Urothelium cell line (cell line): ENCODE data around the gene FBXL19.
A peak's percentile ranks its signal among the peaks of the same experiment; 100 is the strongest.

Experiments used
- DNase-seq: peaks from one replicate; pipeline ENCODE4 v3.0.0; 2011; ENCODE audit warnings: low spot score, mixed read lengths
- FAIRE-seq: peaks from 2 replicates; lab custom pipeline; 2011; peaks lifted over from hg19 to GRCh38; lab: Jason Lieb, UNC

Gene FBXL19

DNA sequence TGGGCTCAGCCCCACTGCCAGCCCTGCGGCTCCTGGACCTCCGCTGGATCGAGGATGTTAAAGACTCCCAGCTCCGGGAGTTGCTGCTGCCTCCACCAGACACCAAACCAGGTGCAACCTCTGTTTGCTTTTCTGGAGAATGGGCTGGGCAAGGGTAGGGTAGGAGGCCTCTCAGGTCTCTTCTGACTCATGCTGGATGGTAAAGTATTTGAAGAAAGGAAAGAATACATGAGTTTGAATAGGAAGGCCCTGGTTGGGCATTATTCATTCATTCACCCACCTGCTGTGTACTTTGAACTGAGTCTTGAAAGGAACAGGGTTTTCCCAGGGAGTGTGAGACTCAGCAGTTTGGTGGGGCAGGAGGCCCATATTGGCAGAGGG is 19.0 kb downstream of the FBXL19 start:
- FAIRE-seq = no peak
- no peak for DNase-seq

DNA sequence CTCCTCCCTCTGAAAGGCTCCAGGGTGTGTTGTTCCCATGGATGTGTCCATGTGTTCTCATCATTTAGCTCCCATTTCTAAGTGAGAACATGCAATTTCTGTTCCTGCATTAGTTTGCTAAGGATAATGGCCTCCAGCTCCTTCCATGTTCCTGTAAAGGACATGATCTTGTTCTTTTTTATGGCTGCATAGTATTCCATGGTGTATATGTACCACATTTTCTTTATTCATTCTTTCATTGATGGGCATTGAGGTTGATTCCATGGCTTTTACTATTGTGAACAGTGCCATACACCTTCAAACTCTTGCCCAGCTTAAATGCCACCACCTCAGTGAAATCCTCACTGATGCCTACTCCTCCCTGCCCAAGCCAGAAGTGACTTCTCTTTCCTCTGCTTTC is 21.0 kb downstream of the FBXL19 start:
- DNase-seq (no peak), FAIRE-seq (no peak)

DNA sequence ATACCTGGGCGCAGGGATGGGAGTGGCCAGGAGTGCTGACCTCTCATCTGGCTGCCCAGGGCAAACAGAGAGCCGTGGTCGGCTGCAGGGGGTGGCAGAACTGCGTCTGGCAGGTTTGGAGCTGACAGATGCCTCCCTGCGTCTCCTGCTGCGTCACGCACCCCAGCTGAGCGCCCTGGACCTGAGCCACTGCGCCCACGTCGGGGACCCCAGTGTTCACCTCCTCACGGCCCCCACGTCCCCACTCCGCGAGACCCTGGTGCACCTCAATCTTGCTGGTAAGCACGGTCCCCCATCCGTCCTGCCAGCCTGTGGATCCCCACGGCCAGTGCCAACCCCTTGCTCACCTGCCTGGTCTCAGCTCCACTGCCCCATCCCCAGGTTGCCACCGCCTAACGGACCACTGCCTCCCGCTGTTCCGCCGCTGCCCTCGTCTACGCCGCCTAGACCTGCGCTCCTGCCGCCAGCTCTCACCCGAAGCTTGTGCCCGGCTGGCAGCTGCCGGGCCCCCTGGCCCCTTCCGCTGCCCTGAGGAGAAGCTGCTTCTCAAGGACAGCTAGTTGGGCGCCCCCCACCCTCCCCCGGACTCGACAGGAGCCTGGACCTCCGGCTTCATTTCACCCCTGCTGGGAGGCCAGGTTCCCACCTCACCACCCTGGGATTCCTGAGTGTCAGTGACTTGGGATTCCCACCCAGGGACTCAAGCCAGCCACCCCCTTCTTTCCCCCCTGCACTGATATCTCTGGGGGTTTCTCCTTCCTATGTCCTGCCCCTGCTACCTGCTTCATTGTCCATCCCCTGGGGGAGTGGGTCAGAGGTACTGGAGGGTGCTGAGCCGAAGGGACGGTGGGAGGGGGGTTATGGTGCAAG is 23.5 kb downstream of the FBXL19 start:
- no peak for DNase-seq
- no peak for FAIRE-seq

DNA sequence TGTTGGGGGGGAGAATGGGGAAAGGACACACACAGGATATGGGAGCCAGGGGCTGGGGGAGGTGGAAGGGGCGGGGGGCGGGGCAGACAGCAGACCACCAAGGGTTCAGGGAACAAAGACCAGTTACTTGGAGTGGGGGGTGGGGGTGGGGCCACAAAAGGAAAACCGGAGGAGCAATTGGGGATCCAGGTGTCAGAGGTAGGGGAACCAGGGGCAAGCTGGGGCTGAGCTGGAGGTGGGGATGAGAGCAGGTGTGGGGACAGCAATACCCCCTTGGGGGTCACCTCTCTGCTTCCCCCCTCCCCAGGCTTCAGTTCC is 24.1 kb downstream of the FBXL19 start:
- FAIRE-seq = no peak
- DNase-seq = no peak

DNA sequence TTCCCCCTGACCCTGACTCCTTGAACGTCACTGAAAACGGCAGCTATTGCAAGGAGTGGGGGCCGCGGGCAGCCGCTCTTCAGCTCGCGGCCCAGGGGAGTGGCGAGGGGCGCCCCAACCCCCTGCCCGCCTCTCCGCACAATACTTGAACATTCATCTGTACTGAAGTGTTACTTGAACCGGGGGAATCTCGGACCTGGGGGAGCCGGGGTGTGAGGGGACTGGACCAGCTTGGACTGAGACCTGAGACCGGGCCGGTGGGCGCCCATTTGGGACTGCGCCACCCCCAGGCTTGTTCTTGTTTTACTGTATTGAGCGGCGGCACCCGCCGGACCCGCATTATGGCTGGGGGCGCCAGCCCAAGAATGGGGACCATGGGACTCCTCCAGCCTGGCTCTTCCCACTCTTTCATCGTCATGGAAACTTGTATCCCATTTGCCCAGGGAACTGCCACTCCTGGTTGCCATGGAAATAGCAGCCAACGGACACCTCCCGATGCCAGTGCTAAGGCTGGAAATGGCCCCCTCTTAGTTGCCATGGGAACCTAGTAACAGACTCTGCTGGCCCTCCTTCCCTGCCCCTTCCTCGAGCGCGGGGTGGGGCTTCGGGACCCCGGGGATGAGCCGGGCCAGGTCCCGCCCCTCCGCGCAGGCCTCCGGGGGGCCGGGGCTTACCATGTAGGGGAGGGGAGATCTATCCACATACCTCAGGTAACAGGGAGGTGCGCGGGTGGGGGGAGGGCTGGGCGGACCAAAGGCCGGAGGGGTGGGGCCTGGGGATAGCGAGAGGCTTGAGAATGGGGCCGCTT is 24.7 kb downstream of the FBXL19 start:
- FAIRE-seq (no peak), DNase-seq (peak; percentile 87)

DNA sequence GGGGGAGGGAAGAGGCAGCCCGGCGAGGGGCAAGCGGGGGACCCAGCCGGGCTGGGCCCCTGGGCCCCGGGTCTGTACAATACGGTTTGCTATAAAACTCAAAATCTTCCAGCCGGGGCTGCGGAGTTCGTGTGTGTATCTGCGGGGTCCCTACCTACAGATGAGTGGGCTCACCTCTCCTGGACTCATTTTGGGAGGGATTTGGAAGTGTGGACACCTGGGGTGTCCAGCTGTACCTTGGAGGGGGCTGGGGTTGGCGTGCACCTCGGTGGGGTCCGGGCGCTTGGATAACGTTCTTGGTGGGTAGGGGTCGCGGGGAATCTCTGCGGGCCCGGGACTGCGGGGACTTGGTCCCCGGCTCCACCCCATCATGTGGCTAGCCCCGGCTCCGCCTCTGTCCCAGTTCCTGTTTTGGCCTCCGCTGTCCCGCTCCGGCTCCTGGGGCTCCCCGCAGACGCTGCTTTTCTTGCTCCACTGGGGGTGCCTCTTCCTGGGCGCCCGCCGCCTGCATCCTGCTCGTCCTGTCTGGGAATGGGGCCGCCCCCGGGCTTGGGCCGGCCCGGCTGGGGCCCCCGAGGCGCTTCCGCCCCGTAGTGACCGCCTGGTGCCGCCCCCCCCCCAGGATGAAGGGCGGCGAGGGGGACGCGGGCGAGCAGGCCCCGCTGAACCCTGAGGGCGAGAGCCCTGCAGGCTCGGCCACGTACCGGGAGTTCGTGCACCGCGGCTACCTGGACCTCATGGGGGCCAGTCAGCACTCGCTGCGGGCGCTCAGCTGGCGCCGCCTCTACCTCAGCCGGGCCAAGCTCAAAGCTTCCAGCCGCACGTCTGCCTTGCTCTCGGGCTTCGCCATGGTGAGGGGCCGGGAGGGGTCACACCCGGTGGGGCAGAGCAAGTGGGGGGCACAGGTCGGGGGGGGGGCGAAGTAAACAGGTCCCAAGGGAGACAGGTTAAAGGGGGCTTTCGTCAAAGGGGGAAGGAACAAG is 25.6 kb downstream of the FBXL19 start, which contains the start of gene ORAI3:
TSS of gene ORAI3 (plus strand) at position 402 of the 983 bp plus-strand sequence. CDS start at position 624, 222 bp downstream.
- peak; percentile 56 for DNase-seq
- no peak for FAIRE-seq

DNA sequence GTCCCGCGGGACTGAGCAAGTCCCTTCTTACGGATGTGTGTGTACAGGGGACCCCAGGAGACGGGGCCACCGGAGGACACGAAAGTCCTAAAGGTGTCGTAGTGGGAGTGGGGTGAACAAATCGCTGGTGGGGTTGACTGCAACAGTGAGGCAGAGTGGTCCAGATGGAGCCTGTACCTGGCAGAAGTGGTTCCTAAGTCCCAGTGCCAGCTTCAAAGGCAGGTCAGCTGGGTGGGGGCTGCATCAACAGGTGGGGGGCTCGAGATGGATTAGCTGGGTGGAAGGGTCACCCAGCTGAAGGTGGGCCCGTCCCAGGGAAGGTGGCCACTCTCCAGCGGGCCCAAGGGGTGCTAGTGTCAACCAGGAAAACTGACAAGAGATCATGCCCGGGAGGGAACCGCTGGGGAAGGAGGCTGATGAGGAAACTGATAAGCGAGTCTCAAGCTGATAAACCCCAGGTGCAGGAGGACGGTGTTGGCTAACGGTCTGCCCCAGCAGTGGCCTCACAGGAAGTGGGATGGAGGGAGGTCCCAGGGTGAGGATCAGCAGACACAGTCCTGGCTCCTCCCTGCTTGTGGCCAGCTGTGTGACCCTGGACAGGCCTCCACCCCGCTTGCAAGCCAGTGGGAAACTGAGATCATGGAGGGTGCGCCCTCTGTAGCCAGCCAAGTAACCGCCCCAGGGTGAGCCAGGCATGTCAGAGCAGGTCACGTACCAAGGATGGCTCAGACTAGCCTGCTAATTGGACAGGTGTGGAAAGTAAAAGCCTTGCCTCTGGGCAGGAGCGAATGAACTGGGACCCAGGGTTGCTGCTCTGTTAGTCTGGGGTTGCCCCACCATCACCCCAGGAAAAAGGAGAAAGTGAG is 26.5 kb downstream of the FBXL19 start:
- FAIRE-seq (no peak), DNase-seq (peak; percentile 57)

DNA sequence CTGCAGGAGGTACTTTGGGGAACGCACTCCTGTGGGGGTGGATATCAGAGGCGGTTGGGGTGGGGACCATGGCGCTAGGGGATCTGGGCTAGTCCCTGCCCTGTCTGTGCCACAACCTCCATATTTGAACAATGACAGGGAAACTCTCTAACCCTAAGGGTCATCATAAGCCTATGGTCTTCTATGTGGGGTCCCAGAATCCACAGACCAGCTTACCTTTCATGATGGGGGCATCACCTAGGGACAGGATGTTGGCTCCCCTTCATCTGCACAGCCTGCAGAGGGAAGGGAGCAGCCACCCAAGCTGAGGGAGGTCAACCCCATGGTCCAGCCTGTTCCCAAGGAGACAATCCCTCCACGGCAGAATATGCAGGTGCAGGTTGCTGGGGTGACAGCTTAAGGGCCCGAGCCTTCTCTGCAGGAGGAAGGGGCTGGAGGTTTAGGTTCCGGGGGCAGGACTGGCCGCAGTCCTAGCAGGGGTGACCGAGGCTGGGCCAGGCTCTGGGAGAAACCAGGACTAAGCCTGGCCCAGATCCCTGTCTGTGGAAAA is 27.2 kb downstream of the FBXL19 start:
- no peak for DNase-seq
- FAIRE-seq = no peak

DNA sequence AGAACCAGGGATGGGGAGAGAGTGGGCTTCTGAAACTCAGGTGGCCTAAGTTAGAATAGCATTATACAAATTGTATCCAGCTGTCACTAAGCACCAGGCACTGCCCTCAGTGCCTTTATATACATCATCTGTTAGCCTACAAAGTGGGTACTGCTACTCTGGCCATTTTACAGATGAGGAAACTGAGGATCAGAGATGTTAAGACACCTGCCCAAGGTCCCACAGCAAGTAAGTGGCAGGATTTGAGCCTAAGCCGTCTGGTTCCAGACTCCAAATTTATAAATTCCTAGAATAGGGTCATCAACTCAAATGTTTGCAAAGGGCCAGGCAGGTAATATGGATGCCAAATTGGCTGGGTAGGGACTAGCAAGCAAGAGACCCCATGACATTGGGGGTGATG is 27.8 kb downstream of the FBXL19 start:
- no peak for FAIRE-seq
- no peak for DNase-seq

DNA sequence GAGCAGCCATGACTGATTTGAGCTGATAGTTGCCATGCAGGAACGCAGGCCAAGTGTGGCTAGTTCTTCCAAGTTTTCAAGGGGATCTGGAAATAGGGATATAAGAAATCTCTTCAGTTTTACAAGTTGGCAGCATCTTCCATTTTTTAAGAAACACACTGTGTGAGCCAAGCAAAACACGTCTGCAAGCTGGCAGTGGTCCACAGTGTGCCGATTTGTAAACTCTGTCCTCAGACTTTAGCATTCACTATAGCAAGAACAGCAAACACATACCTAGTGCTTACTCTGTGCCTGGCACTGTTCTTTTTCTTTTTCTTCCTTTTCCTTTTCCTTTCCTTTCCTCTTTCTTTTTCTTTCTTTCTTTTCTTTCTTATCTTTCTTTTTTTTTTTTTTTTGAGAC is 28.4 kb downstream of the FBXL19 start:
- FAIRE-seq = no peak
- DNase-seq = no peak

DNA sequence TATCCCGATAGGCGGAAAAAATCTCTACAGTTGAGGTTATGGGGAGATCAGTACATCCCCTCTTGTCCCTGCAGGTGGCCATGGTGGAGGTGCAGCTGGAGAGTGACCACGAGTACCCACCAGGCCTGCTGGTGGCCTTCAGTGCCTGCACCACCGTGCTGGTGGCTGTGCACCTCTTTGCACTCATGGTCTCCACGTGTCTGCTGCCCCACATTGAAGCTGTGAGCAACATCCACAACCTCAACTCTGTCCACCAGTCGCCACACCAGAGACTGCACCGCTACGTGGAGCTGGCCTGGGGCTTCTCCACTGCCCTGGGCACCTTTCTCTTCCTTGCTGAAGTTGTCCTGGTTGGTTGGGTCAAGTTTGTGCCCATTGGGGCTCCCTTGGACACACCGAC is 29.7 kb downstream of the FBXL19 start:
- DNase-seq = no peak
- FAIRE-seq = no peak

DNA sequence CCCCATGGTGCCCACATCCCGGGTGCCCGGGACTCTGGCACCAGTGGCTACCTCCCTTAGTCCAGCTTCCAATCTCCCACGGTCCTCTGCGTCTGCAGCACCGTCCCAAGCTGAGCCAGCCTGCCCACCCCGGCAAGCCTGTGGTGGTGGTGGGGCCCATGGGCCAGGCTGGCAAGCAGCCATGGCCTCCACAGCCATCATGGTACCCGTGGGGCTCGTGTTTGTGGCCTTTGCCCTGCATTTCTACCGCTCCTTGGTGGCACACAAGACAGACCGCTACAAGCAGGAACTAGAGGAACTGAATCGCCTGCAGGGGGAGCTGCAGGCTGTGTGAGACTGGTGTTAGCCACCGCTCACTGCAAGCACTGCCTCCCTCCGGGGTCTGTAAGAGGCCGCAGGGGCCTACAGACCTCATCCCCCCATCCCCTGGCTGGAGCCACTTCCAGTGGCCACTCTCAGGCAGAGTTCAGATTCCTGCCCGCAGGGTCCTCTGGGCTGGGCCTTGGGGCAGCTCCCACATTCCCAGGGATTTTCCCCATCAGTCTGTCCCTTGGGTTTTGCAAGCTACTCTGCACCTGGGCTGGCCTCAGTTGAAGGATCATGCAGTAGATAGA is 30.2 kb downstream of the FBXL19 start:
- no peak for FAIRE-seq
- peak; percentile 44 for DNase-seq

DNA sequence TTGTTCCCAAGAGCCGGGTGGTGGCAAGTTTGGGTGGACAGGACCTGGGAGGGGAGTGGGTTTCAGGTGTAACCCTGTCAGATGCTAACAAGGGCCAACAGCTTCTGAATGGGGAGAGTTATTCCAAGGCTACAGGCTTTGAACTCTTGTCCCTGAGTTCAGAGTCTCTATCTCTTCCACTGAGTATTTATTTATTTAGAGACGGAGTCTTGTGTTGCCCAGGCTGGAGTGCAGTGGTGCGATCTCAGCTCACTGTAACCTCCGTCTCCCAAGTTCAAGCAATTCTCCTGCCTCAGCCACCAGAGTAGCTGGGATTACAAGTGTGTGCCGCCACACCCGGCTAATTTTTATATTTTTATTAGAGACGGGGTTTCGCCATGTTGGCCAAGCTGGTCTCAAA is 31.6 kb downstream of the FBXL19 start:
- DNase-seq (no peak), FAIRE-seq (no peak)

DNA sequence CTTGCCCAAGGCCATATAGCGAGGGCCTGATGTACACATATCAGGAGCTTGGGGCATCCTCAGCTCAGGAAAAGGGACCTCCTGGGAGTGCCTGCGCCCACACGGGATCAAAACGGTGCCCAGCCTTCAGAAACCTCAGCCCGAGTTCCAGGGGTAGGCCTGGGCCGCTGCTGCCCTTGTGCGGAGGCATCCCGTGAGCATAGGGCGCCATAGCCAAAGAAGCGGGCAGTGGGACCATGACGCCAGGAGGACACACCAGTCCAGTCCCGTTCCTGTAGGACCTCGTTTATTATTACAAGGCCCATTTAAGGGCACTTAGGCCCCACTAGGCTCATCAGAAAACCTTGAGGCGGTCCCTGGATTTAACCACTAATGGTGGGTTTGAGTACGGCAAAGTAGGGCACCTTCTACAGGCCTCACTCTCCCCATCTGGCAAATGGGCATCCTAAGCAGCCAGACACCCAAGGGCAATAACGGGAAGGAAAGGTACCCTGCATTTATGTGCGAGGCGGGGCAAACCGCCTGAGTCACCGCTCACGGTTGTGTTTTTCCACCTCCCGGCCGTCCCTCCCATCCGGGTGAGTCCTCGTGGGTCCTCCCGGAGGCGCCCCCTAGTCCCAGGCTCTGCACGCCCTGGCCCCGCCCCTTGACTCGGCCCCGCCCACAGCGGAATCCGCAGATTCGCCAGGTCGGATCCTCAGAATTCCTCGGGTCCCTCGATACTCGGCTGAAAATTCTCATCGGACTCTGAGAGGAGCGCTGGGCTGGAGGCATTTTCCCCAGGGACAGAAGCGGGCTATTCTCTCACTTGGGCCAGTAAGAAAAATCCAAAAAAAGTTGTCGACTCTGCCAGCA is 33.5 kb downstream of the FBXL19 start:
- FAIRE-seq = no peak
- peak; percentile 85 for DNase-seq

DNA sequence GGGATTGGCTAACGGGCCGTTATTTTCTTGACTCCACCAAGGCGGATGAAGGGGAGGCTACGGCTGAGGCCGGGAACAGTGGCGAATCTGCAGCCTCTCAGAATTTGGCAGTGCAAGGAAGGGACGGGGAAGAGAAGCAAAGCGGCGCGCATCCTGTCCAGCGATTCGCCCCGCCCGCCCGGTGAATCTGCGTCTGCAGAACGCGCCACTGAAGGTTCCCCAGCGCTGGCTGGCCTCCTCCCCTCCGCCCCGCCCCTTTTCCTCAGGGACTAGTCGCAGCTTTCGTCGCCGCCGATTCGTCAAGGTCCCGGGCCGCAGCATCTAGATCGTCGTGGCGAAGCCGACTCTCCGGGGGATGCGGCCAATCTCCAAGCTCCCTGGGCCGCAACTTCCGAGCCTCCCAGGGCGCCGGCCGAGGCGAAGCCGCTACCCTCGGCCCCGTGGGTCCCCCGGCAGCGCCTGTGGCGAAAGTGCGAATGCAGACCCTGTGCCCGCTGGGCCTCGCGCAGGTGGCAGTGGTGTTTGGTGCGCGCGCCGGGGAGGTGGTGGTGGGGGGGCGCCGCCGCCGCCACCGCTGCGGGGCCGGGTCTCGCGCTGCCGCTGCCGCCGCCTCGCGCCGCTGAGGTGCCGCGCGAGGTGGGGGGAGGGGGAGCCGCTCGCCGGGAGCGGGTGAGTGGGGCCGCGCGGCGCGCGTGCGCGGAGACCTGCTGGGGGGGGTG is 34.2 kb downstream of the FBXL19 start, which contains the start of gene SETD1A:
TSS of gene SETD1A (plus strand) at position 299 of the 719 bp plus-strand sequence. CDS start 978 bp downstream, outside the sequence.
- no peak for FAIRE-seq
- DNase-seq = peak; percentile 92

DNA sequence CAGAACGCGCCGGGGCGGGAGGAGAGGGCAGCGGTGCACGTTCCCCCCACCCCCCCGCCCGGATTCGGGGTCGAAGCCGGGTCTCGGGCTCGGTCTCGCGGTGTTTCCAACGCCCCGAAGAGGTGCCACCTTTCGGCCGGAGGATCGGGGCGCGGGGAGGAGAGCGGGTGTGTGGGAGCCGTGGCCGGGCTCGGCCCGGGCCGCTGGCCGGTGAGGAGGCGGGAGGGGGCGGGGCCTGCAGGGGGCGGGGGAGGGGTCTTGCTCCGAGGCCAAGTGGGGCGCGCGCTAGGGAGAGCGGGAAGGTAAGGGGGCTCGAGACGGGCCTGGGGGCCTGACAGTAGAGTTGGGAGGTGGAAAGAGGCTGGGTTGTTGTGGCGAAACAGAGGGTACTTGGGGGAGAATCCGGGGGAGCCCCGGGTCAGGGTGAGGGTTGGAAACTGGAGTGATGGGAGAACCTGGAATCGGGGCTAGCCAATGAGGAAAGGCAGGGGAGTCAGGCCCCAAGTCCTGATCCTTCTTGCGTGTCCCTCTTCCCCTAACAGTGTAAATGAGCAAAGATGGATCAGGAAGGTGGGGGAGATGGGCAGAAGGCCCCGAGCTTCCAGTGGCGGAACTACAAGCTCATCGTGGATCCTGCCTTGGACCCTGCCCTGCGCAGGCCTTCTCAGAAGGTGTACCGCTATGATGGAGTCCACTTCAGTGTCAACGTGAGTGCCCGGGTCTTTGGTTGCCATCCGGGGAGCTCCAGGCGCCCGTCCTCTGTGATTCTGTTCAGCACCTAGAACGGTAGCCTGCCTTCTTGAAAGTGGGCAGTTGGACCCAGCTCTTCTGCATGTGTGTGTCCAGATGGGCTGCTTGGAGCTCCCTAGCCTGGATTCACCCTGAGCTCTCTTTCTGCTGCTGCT is 35.1 kb downstream of the FBXL19 start:
- peak; percentile 75 for DNase-seq
- no peak for FAIRE-seq

DNA sequence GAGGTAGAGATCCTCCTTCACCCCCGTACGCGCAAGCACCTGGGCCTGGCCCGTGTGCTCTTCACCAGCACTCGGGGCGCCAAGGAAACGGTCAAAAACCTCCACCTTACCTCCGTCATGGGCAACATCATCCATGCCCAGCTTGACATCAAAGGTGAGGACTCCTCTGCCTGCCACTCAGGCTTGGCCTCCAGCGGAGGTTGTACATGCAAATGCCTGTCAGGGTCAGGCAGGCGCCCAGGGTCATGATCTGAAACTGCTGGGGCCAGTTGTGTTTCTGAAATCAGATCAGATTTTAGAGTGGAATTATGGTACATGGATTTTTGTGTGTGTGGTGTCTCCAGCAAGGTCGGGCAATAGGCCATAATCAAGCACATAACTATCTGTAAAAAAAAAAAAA is 38.0 kb downstream of the FBXL19 start:
- DNase-seq (no peak), FAIRE-seq (no peak)
